ENCODE data around the gene AHCY. TPM values are rescaled to one million over a fixed set of nuclear protein-coding genes. Genes with fewer than 3 reads are reported as not detected.
"Not testable (repeated sequence)": the region's sequence is repeated elsewhere in the genome, so short reads cannot be mapped to it uniquely, and the experiment has no call there.

Gene AHCY
- total RNA-seq, 1 donor from 2014 or later, result 120 TPM

GRCh38 chr20:34256629-34257124 lies 46.5 kb downstream of the AHCY start:
- Mint-ChIP-seq H3K4me1 (ENCODE audit: low read depth) (no peaks in the 10 kb centered on the region), H3K27me3 (ENCODE audit: low read depth) (no peaks in the 10 kb centered on the region), H3K27ac (no peak overlapping the region), H3K9me3 (no peaks in the 10 kb centered on the region), H3K36me3 (ENCODE audit: low read depth) (no peaks in the 10 kb centered on the region), H3K4me3 (ENCODE audit: low read depth) (no peak overlapping the region)
- no peak for DNase-seq (ENCODE audit: low spot score)
- intact Hi-C loops (cut with micrococcal nuclease), result no loop called here

- DNase-seq (ENCODE audit: low spot score), result no peak
- Mint-ChIP-seq H3K36me3 (ENCODE audit: low read depth) (no peaks in the 10 kb centered on the region), H3K4me3 (ENCODE audit: low read depth) (no peak overlapping the region), H3K4me1 (ENCODE audit: low read depth) (peaks cover 4% of the 10 kb centered on the region), H3K27me3 (ENCODE audit: low read depth) (no peaks in the 10 kb centered on the region), H3K9me3 (no peaks in the 10 kb centered on the region), H3K27ac (no peak overlapping the region)
- intact Hi-C loops (cut with micrococcal nuclease), result loop anchor here (5.0 kb wide), 1 partner anchor 63 kb away; no protein-coding TSS in a partner anchor
Observed at GRCh38 chr20:34254979-34255378, 48.2 kb downstream of the AHCY start.

- not testable (repeated sequence) for DNase-seq (ENCODE audit: low spot score); H3K9me3 Mint-ChIP-seq; H3K27me3 Mint-ChIP-seq (ENCODE audit: low read depth); H3K4me3 Mint-ChIP-seq (ENCODE audit: low read depth); H3K27ac Mint-ChIP-seq; H3K36me3 Mint-ChIP-seq (ENCODE audit: low read depth)
- peaks cover 14% of the 10 kb centered on the region for H3K4me1 Mint-ChIP-seq (ENCODE audit: low read depth)
- intact Hi-C loops (cut with micrococcal nuclease), result loop anchor here (5.0 kb wide), 1 partner anchor 60 kb away; no protein-coding TSS in a partner anchor
Observed at GRCh38 chr20:34252431-34253086, 50.6 kb downstream of the AHCY start.

GRCh38 chr20:34251619-34252018 lies 51.5 kb downstream of the AHCY start:
- intact Hi-C loops (cut with micrococcal nuclease), result loop anchor here (5.0 kb wide), 1 partner anchor 59 kb away; no protein-coding TSS in a partner anchor
- Mint-ChIP-seq H3K27ac (no peak overlapping the region), H3K9me3 (no peaks in the 10 kb centered on the region)

GRCh38 chr20:34250005-34250404 lies 53.1 kb downstream of the AHCY start:
- DNase-seq (ENCODE audit: low spot score), result no peak
- no peaks in the 10 kb centered on the region for H3K27me3 Mint-ChIP-seq (ENCODE audit: low read depth)

More at GRCh38 chr20:34251619-34252018, 51.5 kb downstream of the AHCY start:
- no peaks in the 10 kb centered on the region for H3K36me3 Mint-ChIP-seq (ENCODE audit: low read depth)
- H3K4me1 Mint-ChIP-seq (ENCODE audit: low read depth), result peaks cover 16% of the 10 kb centered on the region
- no peak overlapping the region for H3K4me3 Mint-ChIP-seq (ENCODE audit: low read depth)
- no peaks in the 10 kb centered on the region for H3K27me3 Mint-ChIP-seq (ENCODE audit: low read depth)
- no peak for DNase-seq (ENCODE audit: low spot score)

GRCh38 chr20:34249291-34249690 lies 53.9 kb downstream of the AHCY start:
- DNase-seq (ENCODE audit: low spot score), result no peak
- Mint-ChIP-seq H3K9me3 (no peaks in the 10 kb centered on the region), H3K36me3 (ENCODE audit: low read depth) (no peaks in the 10 kb centered on the region), H3K4me3 (ENCODE audit: low read depth) (no peak overlapping the region), H3K4me1 (ENCODE audit: low read depth) (peaks cover 16% of the 10 kb centered on the region), H3K27me3 (ENCODE audit: low read depth) (no peaks in the 10 kb centered on the region), H3K27ac (peak overlapping the region; percentile 39)
- intact Hi-C loops (cut with micrococcal nuclease), result no loop called here

More at GRCh38 chr20:34250005-34250404, 53.1 kb downstream of the AHCY start:
- Mint-ChIP-seq H3K27ac (no peak overlapping the region), H3K4me3 (ENCODE audit: low read depth) (no peak overlapping the region), H3K4me1 (ENCODE audit: low read depth) (peaks cover 16% of the 10 kb centered on the region), H3K36me3 (ENCODE audit: low read depth) (no peaks in the 10 kb centered on the region), H3K9me3 (no peaks in the 10 kb centered on the region)
- intact Hi-C loops (cut with micrococcal nuclease), result loop anchor here (5.0 kb wide), 1 partner anchor 58 kb away; no protein-coding TSS in a partner anchor

GRCh38 chr20:34246126-34246626 lies 57.0 kb downstream of the AHCY start:
- H3K27ac Mint-ChIP-seq, result no peak overlapping the region
- peaks cover 1% of the 10 kb centered on the region for H3K27me3 Mint-ChIP-seq (ENCODE audit: low read depth)
- intact Hi-C loops (cut with micrococcal nuclease), result no loop called here
- H3K4me3 Mint-ChIP-seq (ENCODE audit: low read depth), result no peak overlapping the region
- no peaks in the 10 kb centered on the region for H3K9me3 Mint-ChIP-seq
- DNase-seq (ENCODE audit: low spot score), result no peak
- peaks cover 20% of the 10 kb centered on the region for H3K4me1 Mint-ChIP-seq (ENCODE audit: low read depth)
- no peaks in the 10 kb centered on the region for H3K36me3 Mint-ChIP-seq (ENCODE audit: low read depth)

GRCh38 chr20:34243377-34243776 lies 59.8 kb downstream of the AHCY start:
- intact Hi-C loops (cut with micrococcal nuclease), result no loop called here
- peaks cover 11% of the 10 kb centered on the region for H3K9me3 Mint-ChIP-seq
- H3K27me3 Mint-ChIP-seq (ENCODE audit: low read depth), result peaks cover 7% of the 10 kb centered on the region
- DNase-seq (ENCODE audit: low spot score), result no peak
- peaks cover under 1% of the 10 kb centered on the region for H3K36me3 Mint-ChIP-seq (ENCODE audit: low read depth)
- H3K4me1 Mint-ChIP-seq (ENCODE audit: low read depth), result peaks cover 12% of the 10 kb centered on the region
- H3K4me3 Mint-ChIP-seq (ENCODE audit: low read depth), result no peak overlapping the region
- H3K27ac Mint-ChIP-seq, result no peak overlapping the region

GRCh38 chr20:34242879-34243278 lies 60.3 kb downstream of the AHCY start:
- H3K4me3 Mint-ChIP-seq (ENCODE audit: low read depth), result no peak overlapping the region
- intact Hi-C loops (cut with micrococcal nuclease), result no loop called here
- H3K4me1 Mint-ChIP-seq (ENCODE audit: low read depth), result peaks cover 12% of the 10 kb centered on the region
- H3K36me3 Mint-ChIP-seq (ENCODE audit: low read depth), result peaks cover 3% of the 10 kb centered on the region
- H3K27me3 Mint-ChIP-seq (ENCODE audit: low read depth), result peaks cover 10% of the 10 kb centered on the region
- no peak overlapping the region for H3K27ac Mint-ChIP-seq
- peaks cover 16% of the 10 kb centered on the region for H3K9me3 Mint-ChIP-seq
- DNase-seq (ENCODE audit: low spot score), result no peak

- H3K36me3 Mint-ChIP-seq (ENCODE audit: low read depth); DNase-seq (ENCODE audit: low spot score); H3K4me1 Mint-ChIP-seq (ENCODE audit: low read depth); H3K27ac Mint-ChIP-seq; intact Hi-C loops (cut with micrococcal nuclease); H3K4me3 Mint-ChIP-seq (ENCODE audit: low read depth): not testable (repeated sequence)
- H3K27me3 Mint-ChIP-seq (ENCODE audit: low read depth), result peaks cover 12% of the 10 kb centered on the region
- peaks cover 25% of the 10 kb centered on the region for H3K9me3 Mint-ChIP-seq
Observed at GRCh38 chr20:34242015-34242414, 61.1 kb downstream of the AHCY start.

- peaks cover 12% of the 10 kb centered on the region for H3K27me3 Mint-ChIP-seq (ENCODE audit: low read depth)
- intact Hi-C loops (cut with micrococcal nuclease), result no loop called here
- H3K4me1 Mint-ChIP-seq (ENCODE audit: low read depth), result peaks cover 10% of the 10 kb centered on the region
- no peak for DNase-seq (ENCODE audit: low spot score)
- no peak within 1 kb of the TSS for H3K27ac Mint-ChIP-seq
- H3K36me3 Mint-ChIP-seq (ENCODE audit: low read depth), result peaks cover 3% of the 10 kb centered on the region
- H3K9me3 Mint-ChIP-seq, result peaks cover 25% of the 10 kb centered on the region
- no peak within 1 kb of the TSS for H3K4me3 Mint-ChIP-seq (ENCODE audit: low read depth)
Observed at GRCh38 chr20:34240693-34241615, 62.2 kb downstream of the AHCY start, which contains the start of gene ASIP. ASIP (plus strand) TSS chr20:34241423; CDS start chr20:34260375, 18,952 bp downstream.

- H3K27me3 Mint-ChIP-seq (ENCODE audit: low read depth), result peaks cover 12% of the 10 kb centered on the region
- intact Hi-C loops (cut with micrococcal nuclease), result no loop called here
- H3K9me3 Mint-ChIP-seq, result peaks cover 25% of the 10 kb centered on the region
Observed at GRCh38 chr20:34240121-34240520, 63.0 kb downstream of the AHCY start.

More at GRCh38 chr20:34240121-34240520, 63.0 kb downstream of the AHCY start:
- Mint-ChIP-seq H3K27ac (no peak overlapping the region), H3K4me1 (ENCODE audit: low read depth) (peaks cover 10% of the 10 kb centered on the region), H3K36me3 (ENCODE audit: low read depth) (peaks cover 3% of the 10 kb centered on the region), H3K4me3 (ENCODE audit: low read depth) (no peak overlapping the region)
- no peak for DNase-seq (ENCODE audit: low spot score)

Data from activated T-helper 2 cell treated with anti-CD3 and anti-CD28 coated beads, Interferon-gamma antibody, Interleukin-2, Interleukin-4, amounts not matched to agents 10 μg/mL and 5 μg/mL and 100 μg/mL, durations not matched to agents 14 hours and 24 hours and 36 hours (primary cell).